HEK293T (cell line): ENCODE measurements around the gene DIDO1.

Source experiments
- CTCF ChIA-PET: fragments of 350-600 bp; formaldehyde crosslinking; extraction: SDS; loops from one replicate; lab custom pipeline; 2021; ENCODE audit warnings: antibody characterized with exemption, inconsistent platforms; lab: Yijun Ruan, JAX
- POLR2A ChIA-PET: fragments of 350-600 bp; formaldehyde crosslinking; extraction: SDS; loops from one replicate; lab custom pipeline; 2020; ENCODE audit warnings: antibody characterized with exemption, inconsistent platforms; lab: Yijun Ruan, JAX
- DNase-seq: peaks from one replicate; pipeline ENCODE4 v3.0.0; 2012; ENCODE audit warnings: mixed read lengths; ENCODE audit errors: extremely low spot score
- ARNT ChIP-seq: fragments of 450-650 bp; IDR thresholded peaks from 2 replicates; pipeline ENCODE4 v1.6.1; 2017; ENCODE audit warnings: mild to moderate bottlenecking
- BHLHE40 ChIP-seq: fragments of 450-650 bp; IDR thresholded peaks from 2 replicates; pipeline ENCODE4 v1.6.1; 2016; ENCODE audit warnings: mild to moderate bottlenecking, moderate library complexity, borderline replicate concordance
- CTBP1 ChIP-seq: fragments of 450-650 bp; IDR thresholded peaks from 2 replicates; pipeline ENCODE4 v1.6.1; 2016; ENCODE audit warnings: borderline replicate concordance
- ELF4 ChIP-seq: fragments of 450-650 bp; IDR thresholded peaks from 2 replicates; pipeline ENCODE4 v1.6.1; 2017; ENCODE audit warnings: antibody characterized with exemption
- FOXA1 ChIP-seq: fragments of 450-650 bp; IDR thresholded peaks from 2 replicates; pipeline ENCODE4 v1.6.1; 2016; ENCODE audit warnings: mild to moderate bottlenecking
- FOXK2 ChIP-seq: fragments of 450-650 bp; IDR thresholded peaks from 2 replicates; pipeline ENCODE4 v1.6.1; 2016; ENCODE audit warnings: mild to moderate bottlenecking
- FOXM1 ChIP-seq: fragments of 450-650 bp; IDR thresholded peaks from 2 replicates; pipeline ENCODE4 v1.6.1; 2017; ENCODE audit warnings: mild to moderate bottlenecking, borderline replicate concordance
- HDGF ChIP-seq: fragments of 450-650 bp; IDR thresholded peaks from 2 replicates; pipeline ENCODE4 v1.6.1; 2017; ENCODE audit warnings: antibody characterized with exemption, borderline replicate concordance
- L3MBTL2 ChIP-seq: fragments of 450-650 bp; conservative IDR thresholded peaks from 2 replicates; pipeline ENCODE4 v1.6.1; 2016; ENCODE audit warnings: mild to moderate bottlenecking
- LEF1 ChIP-seq: fragments of 450-650 bp; IDR thresholded peaks from 2 replicates; pipeline ENCODE4 v1.6.1; 2017; ENCODE audit warnings: mild to moderate bottlenecking, borderline replicate concordance
- NFRKB ChIP-seq: fragments of 450-650 bp; IDR thresholded peaks from 2 replicates; pipeline ENCODE4 v1.6.1; 2016; ENCODE audit warnings: mild to moderate bottlenecking, moderate library complexity
- SP1 ChIP-seq: fragments of 450-650 bp; IDR thresholded peaks from 2 replicates; pipeline ENCODE4 v1.6.1; 2017
- SUZ12 ChIP-seq: fragments of 450-650 bp; IDR thresholded peaks from 2 replicates; pipeline ENCODE4 v1.6.1; 2016; ENCODE audit warnings: mild to moderate bottlenecking
- TARDBP ChIP-seq: fragments of 450-650 bp; IDR thresholded peaks from 2 replicates; pipeline ENCODE4 v1.6.1; 2016
- ZNF384 ChIP-seq: fragments of 450-650 bp; IDR thresholded peaks from 2 replicates; pipeline ENCODE4 v1.6.1; 2016
- TF ChIP-seq, protein P1 (sequence below): fragments of 450-650 bp; IDR thresholded peaks from 2 replicates; pipeline ENCODE4 v1.6.1; 2016

The DIDO1 gene

GRCh38 chr20:62882426-62882825, 43.9 kb downstream of the DIDO1 start:
- POLR2A ChIA-PET, result no interaction called here
- DNase-seq, result no peak
- CTCF ChIA-PET, result no interaction called here
- TF ChIP-seq SP1, result no peak
- TF ChIP-seq, protein P1, sequence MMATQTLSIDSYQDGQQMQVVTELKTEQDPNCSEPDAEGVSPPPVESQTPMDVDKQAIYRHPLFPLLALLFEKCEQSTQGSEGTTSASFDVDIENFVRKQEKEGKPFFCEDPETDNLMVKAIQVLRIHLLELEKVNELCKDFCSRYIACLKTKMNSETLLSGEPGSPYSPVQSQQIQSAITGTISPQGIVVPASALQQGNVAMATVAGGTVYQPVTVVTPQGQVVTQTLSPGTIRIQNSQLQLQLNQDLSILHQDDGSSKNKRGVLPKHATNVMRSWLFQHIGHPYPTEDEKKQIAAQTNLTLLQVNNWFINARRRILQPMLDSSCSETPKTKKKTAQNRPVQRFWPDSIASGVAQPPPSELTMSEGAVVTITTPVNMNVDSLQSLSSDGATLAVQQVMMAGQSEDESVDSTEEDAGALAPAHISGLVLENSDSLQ, result no peak

- ChIA-PET CTCF (no interaction called here), POLR2A (no interaction called here)
- TF ChIP-seq L3MBTL2, result no peak
- no peak for TF ChIP-seq SP1
- no peak for TF ChIP-seq ELF4
- no peak for TF ChIP-seq HDGF
- TF ChIP-seq, protein P1, result no peak
- no peak for TF ChIP-seq CTBP1
- TF ChIP-seq FOXM1, result no peak
- no peak for TF ChIP-seq BHLHE40
- no peak for TF ChIP-seq NFRKB
- TF ChIP-seq FOXA1, result no peak
- no peak for TF ChIP-seq TARDBP
- TF ChIP-seq SUZ12, result no peak
- TF ChIP-seq ZNF384, result no peak
- TF ChIP-seq FOXK2, result no peak
- TF ChIP-seq LEF1, result no peak
- no peak for TF ChIP-seq ARNT
- DNase-seq, result no peak
Observed at GRCh38 chr20:62881662-62882395, 44.5 kb downstream of the DIDO1 start.

DNA sequence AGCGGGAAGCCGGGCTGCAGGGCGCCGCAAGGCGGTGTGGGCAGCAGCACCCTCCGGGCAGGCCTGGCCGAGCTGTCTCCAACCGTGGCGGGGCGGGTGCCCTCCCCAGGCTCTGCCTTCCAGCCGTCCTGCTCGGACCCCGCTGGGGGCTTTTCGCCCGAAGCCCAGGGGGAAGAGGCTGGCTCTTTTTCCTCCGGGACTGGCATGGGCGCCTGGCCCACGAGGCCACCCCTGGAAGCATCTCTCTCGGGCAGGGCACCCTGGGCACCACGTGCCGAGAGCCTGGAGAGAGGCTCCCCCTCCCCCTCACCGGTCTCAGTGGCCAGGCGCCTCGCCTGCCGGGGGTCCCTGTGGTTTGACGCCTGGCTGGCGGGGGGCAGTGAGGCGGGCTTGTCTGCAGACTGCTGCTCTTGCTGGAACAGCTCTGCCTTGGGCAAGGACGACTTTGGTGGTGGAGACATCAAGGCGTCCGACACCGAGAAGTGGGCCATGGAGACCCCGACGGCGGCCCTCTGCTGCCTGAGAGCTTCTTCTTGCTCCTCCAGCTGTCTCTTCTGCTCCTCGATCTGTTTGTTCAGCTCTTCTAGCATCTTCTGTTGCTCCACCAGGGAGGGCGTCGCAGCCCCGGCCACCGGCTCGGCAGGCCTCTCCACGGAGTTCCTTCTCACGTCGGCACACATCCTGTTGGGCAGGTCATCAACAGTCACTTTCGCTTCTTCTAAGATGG, 45.2 kb downstream of the DIDO1 start:
- ChIA-PET CTCF (no interaction called here), POLR2A (no interaction called here)
- DNase-seq, result no peak
- TF ChIP-seq L3MBTL2 (no peak), NFRKB (no peak), FOXM1 (no peak), FOXA1 (no peak), BHLHE40 (no peak), SUZ12 (no peak), SP1 (no peak), ELF4 (no peak), HDGF (no peak), TARDBP (no peak), FOXK2 (no peak), ARNT (no peak), LEF1 (no peak), CTBP1 (no peak), ZNF384 (no peak)
- TF ChIP-seq, protein P1, result no peak

DNA sequence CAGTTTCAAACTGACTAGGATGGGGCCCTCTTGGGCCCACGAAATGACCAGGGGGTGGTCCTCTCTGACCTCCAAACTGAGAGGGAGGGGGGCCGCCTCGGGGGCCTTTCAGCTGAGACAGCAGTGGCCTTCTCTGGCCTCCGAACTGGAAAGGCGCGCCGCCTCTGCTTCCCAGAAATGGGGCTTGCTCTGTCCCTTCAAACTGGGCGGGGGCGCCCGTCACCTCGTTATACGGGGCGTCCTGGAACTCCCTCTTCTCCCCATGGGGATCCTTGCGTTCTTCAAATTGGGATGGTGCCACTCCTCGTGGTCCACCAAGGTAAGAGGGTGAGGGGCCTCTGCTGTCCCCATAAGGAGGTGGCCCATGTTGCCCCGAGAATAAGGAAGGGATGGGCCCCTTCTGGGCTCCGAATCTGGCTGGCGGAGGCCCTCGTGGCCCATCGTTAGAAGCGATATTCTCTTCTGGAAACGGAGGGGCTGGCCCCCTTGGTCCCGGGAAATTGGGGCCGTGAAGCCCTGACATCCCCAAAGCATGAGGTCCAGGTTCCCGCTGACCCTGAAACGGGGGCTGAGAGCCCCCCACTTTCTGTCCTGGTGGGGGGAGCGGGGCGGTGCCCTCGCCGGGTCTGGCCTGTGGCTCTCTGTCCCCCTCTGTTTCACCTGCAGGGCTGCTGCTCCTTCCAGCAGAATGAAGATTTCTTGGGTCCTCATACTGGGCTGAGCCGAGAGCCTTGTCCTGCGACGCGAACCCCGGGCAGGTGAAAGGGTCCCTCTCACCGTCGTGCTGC, 46.0 kb downstream of the DIDO1 start:
- CTCF ChIA-PET, result no interaction called here
- TF ChIP-seq SUZ12, result no peak
- no peak for TF ChIP-seq SP1
- TF ChIP-seq ZNF384, result no peak
- no peak for TF ChIP-seq ELF4
- TF ChIP-seq FOXM1, result no peak
- no peak for TF ChIP-seq ARNT
- no peak for TF ChIP-seq CTBP1
- no peak for TF ChIP-seq HDGF
- TF ChIP-seq TARDBP, result no peak
- no peak for TF ChIP-seq FOXK2
- no peak for TF ChIP-seq FOXA1
- TF ChIP-seq BHLHE40, result no peak
- no peak for TF ChIP-seq NFRKB
- TF ChIP-seq LEF1, result no peak
- TF ChIP-seq L3MBTL2, result no peak
- TF ChIP-seq, protein P1, result no peak
- POLR2A ChIA-PET, result no interaction called here
- no peak for DNase-seq
